Upper lobe of left lung (tissue), 4 donors: ENCODE results near the gene AIFM3.

ENCODE experiments used
- CTCF ChIP-seq, 6 experiments: fragments of 450-650 bp in 4 of 6; fragments of 200-600 bp in 2 of 6; sonication (generic) in 2 of 6; IDR thresholded peaks; one replicate each; pipeline ENCODE4 v1.5.1; 2016 to 2019; ENCODE audit warnings: antibody characterized with exemption in 6 of 6
- EP300 ChIP-seq, 4 donors: sonication (generic); formaldehyde crosslinking; IDR thresholded peaks; one replicate each; pipeline ENCODE4 v1.5.1; 2017; ENCODE audit warnings: antibody characterized with exemption in 4 of 4, control low read depth in 2 of 4

- TF ChIP-seq EP300 (IDR thresholded peaks at IDR 0.05): no peak
- TF ChIP-seq CTCF (IDR thresholded peaks at IDR 0.05): no peak
Observed at GRCh38 chr22:20985720-20986119, 18.7 kb downstream of the AIFM3 start.
